Tracheal epithelial cell (primary cell): ENCODE results near the gene ARL14EPL. TPM values are rescaled to one million over a fixed set of nuclear protein-coding genes. Genes with fewer than 3 reads are reported as not detected.

Source experiments
- total RNA-seq: library from RNA; depleted of rRNA; stranded (reverse); fragments of >200 nt; gene quantifications from 2 replicates; pipeline ENCODE4 v1.2.1, GENCODE V29; 2014

The ARL14EPL gene
- not detected in 2 replicates for total RNA-seq

GRCh38 chr5:116032094-116032517, at the start of gene ARL14EPL:
Gene ARL14EPL (plus strand): TSS chr5:116032472. CDS start chr5:116051466, 18,994 bp downstream.

GRCh38 chr5:116084871-116085715, 52.8 kb downstream of the ARL14EPL start, which contains the start of gene COMMD10:
Gene COMMD10 (plus strand): TSS chr5:116085025.

Other genes starting within 250 kb of the ARL14EPL start
- 0.24 TPM in 1 of 2 replicates, not detected in the other for gene CDO1, start 215.8 kb upstream of the ARL14EPL start, total RNA-seq
- gene ATG12, start 190.9 kb upstream of the ARL14EPL start, total RNA-seq = 43.6 and 55.0 TPM in 2 replicates
- gene AP3S1, start 190.5 kb upstream of the ARL14EPL start, total RNA-seq = 83.9 and 103 TPM in 2 replicates
- 0.24 TPM in 1 of 2 replicates, not detected in the other for gene LVRN, start 70.0 kb upstream of the ARL14EPL start, total RNA-seq
- 41.2 and 43.1 TPM in 2 replicates for gene COMMD10, start 52.6 kb downstream of the ARL14EPL start, total RNA-seq